ENCODE data around the gene MCF2L. TPM values are rescaled to one million over a fixed set of nuclear protein-coding genes. Genes with fewer than 3 reads are reported as not detected.

Gene MCF2L
- polyA plus RNA-seq, 2 donors, result 10.9 to 19.4 TPM

DNA sequence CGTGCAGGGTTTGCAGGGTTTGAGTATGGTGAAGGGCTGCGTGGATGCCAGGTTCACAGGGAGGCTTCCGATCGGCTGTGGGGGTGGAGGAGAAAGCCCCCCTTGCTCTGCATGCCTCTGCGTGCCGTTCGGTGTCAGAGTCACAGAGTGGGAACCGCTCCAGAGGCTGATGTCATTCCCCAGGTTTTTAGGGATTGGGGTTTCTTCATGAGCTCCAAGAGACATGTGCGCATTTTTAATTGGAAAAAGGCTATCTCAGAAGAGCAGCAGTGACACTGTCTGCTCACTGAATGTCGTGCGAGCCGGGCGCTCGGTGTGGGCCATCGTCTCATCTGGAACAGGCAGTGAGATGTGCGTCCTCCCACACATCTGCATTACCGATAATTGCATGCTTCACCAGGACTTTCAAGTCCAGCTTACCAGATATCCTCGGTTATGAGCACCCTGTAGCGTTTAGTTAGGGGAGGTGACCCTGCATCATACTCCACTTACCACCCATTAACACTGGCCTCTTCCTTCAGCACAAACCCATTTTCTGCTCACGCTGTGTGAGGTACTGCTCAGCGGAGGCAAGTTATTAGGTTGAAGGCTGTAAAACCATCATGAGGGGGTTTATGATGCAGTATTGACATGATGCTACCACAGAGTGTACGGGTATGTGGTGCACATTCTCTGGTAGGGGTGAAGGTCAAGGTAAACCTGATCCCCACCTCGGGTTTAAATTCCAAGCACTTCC, 1.7 kb downstream of the MCF2L start:
- H3K4me3 ChIP-seq (ENCODE audit: low read depth in 1 of 2, low read length in 2 of 2), result no peak overlapping the region

GRCh38 chr13:112971288-112971643, 2.3 kb downstream of the MCF2L start:
- H3K27me3 ChIP-seq (ENCODE audit: control insufficient read depth in 1 of 2, insufficient read depth in 2 of 2, low read length in 2 of 2), result no peaks in the 10 kb centered on the region
- no peak overlapping the region for H3K27ac ChIP-seq (ENCODE audit: low read depth in 2 of 2, low read length in 1 of 2)
- no peaks in the 10 kb centered on the region for H3K9me3 ChIP-seq (ENCODE audit: control insufficient read depth in 2 of 2, insufficient read depth in 1 of 2, low read depth in 1 of 2, low read length in 1 of 2)
- H3K4me3 ChIP-seq (ENCODE audit: low read depth in 1 of 2, low read length in 2 of 2), result no peak overlapping the region
- peaks cover 0 to 8% of the 10 kb centered on the region in 2 donors for H3K4me1 ChIP-seq (ENCODE audit: control insufficient read depth in 2 of 2, insufficient read depth in 2 of 2, low read length in 1 of 2)
- H3K36me3 ChIP-seq (ENCODE audit: control insufficient read depth in 2 of 2, insufficient read depth in 2 of 2, low read length in 1 of 2), result no peaks in the 10 kb centered on the region
- 94 to 97% methylated on average over 6 of the region's 6 CpGs for WGBS, 2 donors

More for the DNA sequence above, 1.7 kb downstream of the MCF2L start:
- Histone ChIP-seq H3K9me3 (ENCODE audit: control insufficient read depth in 2 of 2, insufficient read depth in 1 of 2, low read depth in 1 of 2, low read length in 1 of 2) (no peaks in the 10 kb centered on the region), H3K27ac (ENCODE audit: low read depth in 2 of 2, low read length in 1 of 2) (no peak overlapping the region), H3K27me3 (ENCODE audit: control insufficient read depth in 1 of 2, insufficient read depth in 2 of 2, low read length in 2 of 2) (no peaks in the 10 kb centered on the region), H3K36me3 (ENCODE audit: control insufficient read depth in 2 of 2, insufficient read depth in 2 of 2, low read length in 1 of 2) (no peaks in the 10 kb centered on the region), H3K4me1 (ENCODE audit: control insufficient read depth in 2 of 2, insufficient read depth in 2 of 2, low read length in 1 of 2) (peaks cover 0 to 8% of the 10 kb centered on the region in 2 donors)
- 67 to 78% methylated on average over 23 of the region's 23 CpGs for WGBS, 2 donors

- Histone ChIP-seq H3K27me3 (ENCODE audit: control insufficient read depth in 1 of 2, insufficient read depth in 2 of 2, low read length in 2 of 2) (no peaks in the 10 kb centered on the region), H3K9me3 (ENCODE audit: control insufficient read depth in 2 of 2, insufficient read depth in 1 of 2, low read depth in 1 of 2, low read length in 1 of 2) (peaks cover 0 to 3% of the 10 kb centered on the region in 2 donors), H3K4me1 (ENCODE audit: control insufficient read depth in 2 of 2, insufficient read depth in 2 of 2, low read length in 1 of 2) (peaks cover 0 to 8% of the 10 kb centered on the region in 2 donors), H3K4me3 (ENCODE audit: low read depth in 1 of 2, low read length in 2 of 2) (no peak overlapping the region), H3K36me3 (ENCODE audit: control insufficient read depth in 2 of 2, insufficient read depth in 2 of 2, low read length in 1 of 2) (no peaks in the 10 kb centered on the region), H3K27ac (ENCODE audit: low read depth in 2 of 2, low read length in 1 of 2) (no peak overlapping the region)
- WGBS, 2 donors, result 94 to 100% methylated on average over 1 of the region's 1 CpG
Measured at GRCh38 chr13:112972258-112972657, 3.2 kb downstream of the MCF2L start.

DNA sequence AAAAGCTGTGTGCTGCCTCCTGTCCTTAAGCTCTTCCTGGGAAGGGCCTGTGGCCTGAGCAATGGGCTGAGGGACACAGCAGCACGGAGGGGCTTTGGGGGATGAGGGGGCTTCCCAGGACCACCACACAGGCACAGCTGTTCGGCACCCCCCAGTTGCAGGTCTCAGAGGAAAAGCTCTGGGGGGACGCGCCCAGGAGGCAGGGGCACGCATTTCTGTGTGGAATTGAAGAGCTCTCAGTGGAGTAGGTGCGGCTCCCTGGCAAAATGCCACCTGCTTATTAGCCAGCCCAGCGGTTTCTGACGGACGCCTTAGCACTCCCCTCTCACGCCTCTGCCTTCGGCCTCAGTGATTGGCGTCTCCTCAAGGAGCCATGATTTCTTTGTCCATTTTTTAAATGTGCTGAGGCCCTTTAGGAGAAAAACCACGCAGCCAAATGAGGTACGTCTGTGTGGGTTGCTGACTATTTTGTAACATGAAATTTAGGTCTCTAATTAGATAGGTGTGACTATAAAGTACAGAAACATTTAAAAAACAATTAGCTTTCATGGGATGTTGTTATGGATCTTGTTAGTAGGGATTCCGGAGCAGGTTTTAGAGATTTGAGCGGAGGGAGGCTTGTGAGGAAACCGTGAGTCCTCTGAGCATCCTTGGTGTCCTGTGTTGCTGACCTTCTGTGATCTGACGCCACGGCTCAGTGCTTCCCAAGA, 4.0 kb downstream of the MCF2L start:
- H3K9me3 ChIP-seq (ENCODE audit: control insufficient read depth in 2 of 2, insufficient read depth in 1 of 2, low read depth in 1 of 2, low read length in 1 of 2), result peaks cover 0 to 3% of the 10 kb centered on the region in 2 donors
- 71 to 75% methylated on average over 19 of the region's 19 CpGs for WGBS, 2 donors
- H3K27ac ChIP-seq (ENCODE audit: low read depth in 2 of 2, low read length in 1 of 2), result no peak overlapping the region
- H3K36me3 ChIP-seq (ENCODE audit: control insufficient read depth in 2 of 2, insufficient read depth in 2 of 2, low read length in 1 of 2), result no peaks in the 10 kb centered on the region
- no peak overlapping the region for H3K4me3 ChIP-seq (ENCODE audit: low read depth in 1 of 2, low read length in 2 of 2)
- peaks cover 0 to 6% of the 10 kb centered on the region in 2 donors for H3K4me1 ChIP-seq (ENCODE audit: control insufficient read depth in 2 of 2, insufficient read depth in 2 of 2, low read length in 1 of 2)
- no peaks in the 10 kb centered on the region for H3K27me3 ChIP-seq (ENCODE audit: control insufficient read depth in 1 of 2, insufficient read depth in 2 of 2, low read length in 2 of 2)

- H3K36me3 ChIP-seq (ENCODE audit: control insufficient read depth in 2 of 2, insufficient read depth in 2 of 2, low read length in 1 of 2), result no peaks in the 10 kb centered on the region
- WGBS, 2 donors, result 91 to 96% methylated on average over 18 of the region's 18 CpGs
- H3K27ac ChIP-seq (ENCODE audit: low read depth in 2 of 2, low read length in 1 of 2), result no peak overlapping the region
- peaks cover 0 to 2% of the 10 kb centered on the region in 2 donors for H3K4me1 ChIP-seq (ENCODE audit: control insufficient read depth in 2 of 2, insufficient read depth in 2 of 2, low read length in 1 of 2)
- H3K9me3 ChIP-seq (ENCODE audit: control insufficient read depth in 2 of 2, insufficient read depth in 1 of 2, low read depth in 1 of 2, low read length in 1 of 2), result peaks cover 0 to 3% of the 10 kb centered on the region in 2 donors
- H3K4me3 ChIP-seq (ENCODE audit: low read depth in 1 of 2, low read length in 2 of 2), result no peak overlapping the region
- no peaks in the 10 kb centered on the region for H3K27me3 ChIP-seq (ENCODE audit: control insufficient read depth in 1 of 2, insufficient read depth in 2 of 2, low read length in 2 of 2)
Measured at GRCh38 chr13:112973577-112973951, 4.5 kb downstream of the MCF2L start.

DNA sequence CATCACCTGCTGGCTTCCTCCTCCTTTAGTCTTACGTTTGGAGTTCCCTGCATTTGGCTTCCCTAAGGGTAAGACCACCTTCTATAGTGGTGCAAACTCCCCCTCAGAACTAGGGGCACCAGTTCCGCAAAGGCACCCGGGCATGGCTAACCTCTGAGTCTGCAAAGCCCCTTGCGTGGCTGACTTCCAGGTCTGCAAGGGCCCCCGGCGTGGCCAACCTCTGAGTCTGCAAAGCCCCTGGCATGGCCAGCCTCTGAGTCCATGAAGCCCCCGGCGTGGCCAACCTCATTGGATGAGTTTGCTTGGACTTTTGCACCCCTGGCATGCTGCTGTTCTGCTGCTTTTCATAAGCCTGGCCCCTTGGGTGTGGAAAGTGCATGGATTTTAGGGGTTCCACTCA, 5.1 kb downstream of the MCF2L start:
- H3K27me3 ChIP-seq (ENCODE audit: control insufficient read depth in 1 of 2, insufficient read depth in 2 of 2, low read length in 2 of 2), result no peaks in the 10 kb centered on the region
- no peak overlapping the region for H3K27ac ChIP-seq (ENCODE audit: low read depth in 2 of 2, low read length in 1 of 2)
- H3K4me1 ChIP-seq (ENCODE audit: control insufficient read depth in 2 of 2, insufficient read depth in 2 of 2, low read length in 1 of 2), result peaks cover 0 to 2% of the 10 kb centered on the region in 2 donors
- WGBS, 2 donors, result 87 to 92% methylated on average over 8 of the region's 8 CpGs
- no peaks in the 10 kb centered on the region for H3K36me3 ChIP-seq (ENCODE audit: control insufficient read depth in 2 of 2, insufficient read depth in 2 of 2, low read length in 1 of 2)
- H3K4me3 ChIP-seq (ENCODE audit: low read depth in 1 of 2, low read length in 2 of 2), result no peak overlapping the region
- peaks cover 0 to 3% of the 10 kb centered on the region in 2 donors for H3K9me3 ChIP-seq (ENCODE audit: control insufficient read depth in 2 of 2, insufficient read depth in 1 of 2, low read depth in 1 of 2, low read length in 1 of 2)

- no peak overlapping the region for H3K4me3 ChIP-seq (ENCODE audit: low read depth in 1 of 2, low read length in 2 of 2)
- H3K36me3 ChIP-seq (ENCODE audit: control insufficient read depth in 2 of 2, insufficient read depth in 2 of 2, low read length in 1 of 2), result no peaks in the 10 kb centered on the region
- no peaks in the 10 kb centered on the region for H3K27me3 ChIP-seq (ENCODE audit: control insufficient read depth in 1 of 2, insufficient read depth in 2 of 2, low read length in 2 of 2)
- peaks cover 0 to 3% of the 10 kb centered on the region in 2 donors for H3K9me3 ChIP-seq (ENCODE audit: control insufficient read depth in 2 of 2, insufficient read depth in 1 of 2, low read depth in 1 of 2, low read length in 1 of 2)
- peaks cover 0 to 2% of the 10 kb centered on the region in 2 donors for H3K4me1 ChIP-seq (ENCODE audit: control insufficient read depth in 2 of 2, insufficient read depth in 2 of 2, low read length in 1 of 2)
- no peak overlapping the region for H3K27ac ChIP-seq (ENCODE audit: low read depth in 2 of 2, low read length in 1 of 2)
- 90% methylated on average over 13 of the region's 13 CpGs for WGBS, 2 donors
Measured at GRCh38 chr13:112974671-112975070, 5.7 kb downstream of the MCF2L start.

- WGBS, 2 donors, result 91 to 94% methylated on average over 21 of the region's 21 CpGs
- H3K4me3 ChIP-seq (ENCODE audit: low read depth in 1 of 2, low read length in 2 of 2), result no peak overlapping the region
- H3K27me3 ChIP-seq (ENCODE audit: control insufficient read depth in 1 of 2, insufficient read depth in 2 of 2, low read length in 2 of 2), result peaks cover 0 to 2% of the 10 kb centered on the region in 2 donors
- peaks cover 0 to 3% of the 10 kb centered on the region in 2 donors for H3K9me3 ChIP-seq (ENCODE audit: control insufficient read depth in 2 of 2, insufficient read depth in 1 of 2, low read depth in 1 of 2, low read length in 1 of 2)
- no peaks in the 10 kb centered on the region for H3K36me3 ChIP-seq (ENCODE audit: control insufficient read depth in 2 of 2, insufficient read depth in 2 of 2, low read length in 1 of 2)
- H3K4me1 ChIP-seq (ENCODE audit: control insufficient read depth in 2 of 2, insufficient read depth in 2 of 2, low read length in 1 of 2), result peaks cover 0 to under 1% of the 10 kb centered on the region in 2 donors
- no peak overlapping the region for H3K27ac ChIP-seq (ENCODE audit: low read depth in 2 of 2, low read length in 1 of 2)
Measured at GRCh38 chr13:112975401-112975939, 6.5 kb downstream of the MCF2L start.

- 92% methylated on average over 20 of the region's 20 CpGs for WGBS, 2 donors
- Histone ChIP-seq H3K4me1 (ENCODE audit: control insufficient read depth in 2 of 2, insufficient read depth in 2 of 2, low read length in 1 of 2) (no peaks in the 10 kb centered on the region), H3K9me3 (ENCODE audit: control insufficient read depth in 2 of 2, insufficient read depth in 1 of 2, low read depth in 1 of 2, low read length in 1 of 2) (peaks cover 0 to 3% of the 10 kb centered on the region in 2 donors), H3K4me3 (ENCODE audit: low read depth in 1 of 2, low read length in 2 of 2) (no peak overlapping the region), H3K36me3 (ENCODE audit: control insufficient read depth in 2 of 2, insufficient read depth in 2 of 2, low read length in 1 of 2) (no peaks in the 10 kb centered on the region), H3K27ac (ENCODE audit: low read depth in 2 of 2, low read length in 1 of 2) (no peak overlapping the region), H3K27me3 (ENCODE audit: control insufficient read depth in 1 of 2, insufficient read depth in 2 of 2, low read length in 2 of 2) (peaks cover 0 to 2% of the 10 kb centered on the region in 2 donors)
Measured at GRCh38 chr13:112976526-112976925, 7.5 kb downstream of the MCF2L start.

All from esophagus (tissue), 2 donors.